ENCODE data around the gene GPR176.

GPR176 gene

GRCh38 chr15:39888809-39889208 is 31.3 kb downstream of the GPR176 start:
- DNase-seq, result no peak

- no peak for DNase-seq
Observed at GRCh38 chr15:39888243-39888642, 31.8 kb downstream of the GPR176 start.

GRCh38 chr15:39887832-39888231 is 32.2 kb downstream of the GPR176 start:
- no peak for DNase-seq

GRCh38 chr15:39887211-39887610 is 32.9 kb downstream of the GPR176 start:
- no peak for DNase-seq

GRCh38 chr15:39886418-39886817 is 33.6 kb downstream of the GPR176 start:
- no peak for DNase-seq

GRCh38 chr15:39885099-39885777 is 34.8 kb downstream of the GPR176 start:
- no peak for DNase-seq

GRCh38 chr15:39884351-39884750 is 35.7 kb downstream of the GPR176 start:
- DNase-seq, result no peak

- no peak for DNase-seq
Observed at GRCh38 chr15:39882602-39883001, 37.5 kb downstream of the GPR176 start.

- no peak for DNase-seq
Observed at GRCh38 chr15:39881790-39882189, 38.3 kb downstream of the GPR176 start.

- DNase-seq, result no peak
Observed at GRCh38 chr15:39880718-39881387, 39.2 kb downstream of the GPR176 start.

GRCh38 chr15:39878406-39878785 is 41.7 kb downstream of the GPR176 start:
- no peak for DNase-seq

GRCh38 chr15:39874890-39875549 is 45.0 kb downstream of the GPR176 start:
- no peak for DNase-seq

GRCh38 chr15:39873978-39874377 is 46.1 kb downstream of the GPR176 start:
- no peak for DNase-seq

- DNase-seq, result no peak
Observed at GRCh38 chr15:39870537-39870936, 49.5 kb downstream of the GPR176 start.

- DNase-seq, result no peak
Observed at GRCh38 chr15:39869858-39870515, 50.1 kb downstream of the GPR176 start.

GRCh38 chr15:39869254-39869653 is 50.8 kb downstream of the GPR176 start:
- DNase-seq, result no peak

GRCh38 chr15:39868396-39868795 is 51.7 kb downstream of the GPR176 start:
- DNase-seq, result no peak

GRCh38 chr15:39864116-39864515 is 56.0 kb downstream of the GPR176 start:
- no peak for DNase-seq

GRCh38 chr15:39860871-39861270 is 59.2 kb downstream of the GPR176 start:
- DNase-seq, result no peak

GRCh38 chr15:39860200-39860599 is 59.9 kb downstream of the GPR176 start:
- DNase-seq, result no peak

GRCh38 chr15:39859636-39860035 is 60.4 kb downstream of the GPR176 start:
- DNase-seq, result no peak

GRCh38 chr15:39857132-39857531 is 62.9 kb downstream of the GPR176 start:
- no peak for DNase-seq

GRCh38 chr15:39856357-39856756 is 63.7 kb downstream of the GPR176 start:
- DNase-seq, result no peak

- no peak for DNase-seq
Observed at GRCh38 chr15:39855400-39855799, 64.7 kb downstream of the GPR176 start.

Measured in islet precursor cell (in vitro differentiated cells).